GM19468 (cell line): Measurements from ENCODE around the gene DNMBP.
"Not testable (repeated sequence)": the region's sequence is repeated elsewhere in the genome, so short reads cannot be mapped to it uniquely, and the experiment has no call there.

Source experiments
- ATAC-seq: cut with Tn5 transposase; IDR thresholded peaks from one replicate; pipeline ENCODE4 v1.9.1; 2021; ENCODE audit warnings: mild to moderate bottlenecking, moderate library complexity, moderate number of reproducible peaks; ENCODE audit not compliant: unreplicated experiment; ENCODE audit errors: extremely low read depth

The DNMBP gene

GRCh38 chr10:99849057-99849456 lies 160.7 kb downstream of the DNMBP start:
- no peak for ATAC-seq

DNA sequence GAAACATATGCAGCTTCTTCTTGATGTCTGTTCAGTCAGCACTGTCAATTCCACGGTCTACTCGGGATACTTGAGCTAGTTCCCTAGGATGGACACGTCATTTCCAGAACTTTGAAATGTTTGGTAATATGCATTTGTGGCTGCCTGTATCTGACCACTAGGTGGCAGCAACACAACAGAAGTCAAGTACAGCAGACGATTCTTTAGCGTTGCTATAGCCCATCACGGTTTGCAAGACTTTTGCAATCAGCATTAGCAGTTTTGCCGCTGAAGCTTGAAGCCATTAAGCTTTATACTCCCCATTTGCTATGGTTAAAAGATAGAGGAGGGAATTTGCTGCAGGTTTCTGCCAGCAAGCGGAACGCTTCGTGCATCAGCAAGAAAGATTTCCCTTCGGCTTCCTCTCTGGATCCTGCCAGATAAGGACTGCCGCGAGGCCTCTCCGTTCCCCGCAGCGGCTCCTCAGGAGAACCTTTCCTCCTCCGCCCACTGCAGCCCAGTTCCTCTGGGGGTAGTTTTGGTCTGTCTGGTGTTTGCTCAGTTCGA lies 163.8 kb downstream of the DNMBP start:
- peak; percentile 72 for ATAC-seq

DNA sequence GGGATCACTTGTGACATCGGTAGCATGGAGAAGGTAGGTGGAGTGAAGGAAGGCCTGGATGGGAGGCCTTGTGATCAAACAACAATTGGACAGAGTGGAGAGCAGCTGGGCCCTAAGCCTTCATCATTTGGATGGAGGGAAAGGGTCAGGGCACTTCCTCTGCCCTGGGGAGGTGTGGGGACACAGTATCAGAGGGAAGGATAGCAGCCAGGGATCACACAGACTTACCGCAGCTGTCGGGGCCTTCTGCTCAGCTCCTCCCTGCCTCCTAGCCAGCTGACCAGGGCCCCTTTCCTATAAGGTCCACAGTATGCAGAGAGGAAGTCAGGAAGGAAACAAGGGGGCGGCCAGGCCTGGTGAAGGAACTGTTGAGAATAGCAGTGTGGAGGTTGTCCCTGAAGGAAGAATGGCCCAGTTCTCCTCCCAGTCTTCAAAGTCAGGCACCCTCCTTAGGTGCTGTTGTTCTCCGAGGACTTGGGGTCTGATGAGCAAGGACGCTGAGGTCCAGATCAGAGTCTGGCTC lies 165.3 kb downstream of the DNMBP start:
- no peak for ATAC-seq

DNA sequence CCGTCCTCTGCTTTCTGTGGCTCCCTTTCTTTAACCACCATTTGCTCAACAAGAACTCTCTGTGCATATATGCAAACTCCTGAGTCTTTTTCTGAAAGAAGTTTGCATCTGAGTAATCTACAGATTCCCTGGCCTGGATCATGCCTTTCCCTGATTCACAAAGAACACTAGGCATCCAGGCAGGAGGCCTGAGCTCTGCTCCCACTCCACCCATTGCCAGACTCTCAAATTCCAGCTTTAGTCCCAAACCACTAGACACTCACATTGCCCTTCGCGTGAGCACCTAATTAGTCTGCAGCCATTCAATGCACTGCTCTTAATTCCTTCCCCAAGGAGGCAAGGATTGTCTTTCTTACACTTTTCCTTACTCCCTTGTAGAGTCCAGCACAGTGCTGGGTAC lies 166.4 kb downstream of the DNMBP start:
- no peak for ATAC-seq

- ATAC-seq: no peak
Measured at GRCh38 chr10:99841746-99842145, 168.0 kb downstream of the DNMBP start.

GRCh38 chr10:99840859-99841258 lies 168.9 kb downstream of the DNMBP start:
- ATAC-seq: not testable (repeated sequence)

DNA sequence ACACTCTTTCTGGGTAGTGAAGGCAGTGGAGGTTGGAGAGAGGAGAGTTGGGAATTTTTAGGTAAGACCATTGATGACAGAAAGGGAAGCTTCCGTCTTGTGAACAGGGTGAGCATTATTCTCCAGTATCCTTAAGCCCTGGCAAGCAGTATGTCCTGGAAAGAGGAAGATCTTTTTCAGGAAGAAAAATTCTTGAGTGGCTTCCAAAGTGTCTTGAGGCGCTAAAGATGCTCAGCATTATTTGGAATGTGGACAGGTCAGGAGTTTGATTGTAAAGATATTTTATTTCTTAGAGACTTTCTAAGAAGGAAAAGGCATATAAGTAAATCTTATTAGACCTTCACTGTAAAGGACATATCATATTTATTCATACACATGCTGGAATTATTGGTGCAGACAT lies 173.0 kb downstream of the DNMBP start:
- no peak for ATAC-seq

DNA sequence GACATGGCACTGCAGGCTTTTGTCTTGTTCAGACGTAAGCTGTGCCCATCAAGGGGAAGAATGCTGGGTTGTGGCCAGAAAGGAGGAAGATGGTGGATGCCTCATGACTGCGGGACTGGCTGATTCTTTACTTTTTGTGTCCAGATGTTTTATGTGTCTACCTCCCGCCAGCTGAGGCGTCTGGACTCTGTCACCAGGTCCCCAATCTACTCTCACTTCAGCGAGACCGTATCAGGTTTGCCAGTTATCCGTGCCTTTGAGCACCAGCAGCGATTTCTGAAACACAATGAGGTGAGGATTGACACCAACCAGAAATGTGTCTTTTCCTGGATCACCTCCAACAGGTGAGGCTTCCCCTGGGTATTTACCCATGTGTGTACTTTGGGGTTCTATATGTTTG lies 173.8 kb downstream of the DNMBP start:
- ATAC-seq: no peak

GRCh38 chr10:99834410-99834809 lies 175.3 kb downstream of the DNMBP start:
- no peak for ATAC-seq

- ATAC-seq: no peak
Measured at GRCh38 chr10:99832439-99832838, 177.3 kb downstream of the DNMBP start.

- ATAC-seq: no peak
Measured at GRCh38 chr10:99828464-99828863, 181.3 kb downstream of the DNMBP start.

GRCh38 chr10:99827936-99828335 lies 181.8 kb downstream of the DNMBP start:
- ATAC-seq: no peak
